ENCODE results near the gene STIM2.
"Not testable (repeated sequence)": the region's sequence is repeated elsewhere in the genome, so short reads cannot be mapped to it uniquely, and the experiment has no call there.

The STIM2 gene

GRCh38 chr4:26860157-26860921, at the start of gene STIM2:
TSS of gene STIM2 (plus strand) at chr4:26860841.
- Histone ChIP-seq H3K4me3 (ENCODE audit: low read depth, low read length) (peak within 1 kb of the TSS; percentile 80), H3K27me3 (replicated peaks) (no peaks in the 10 kb centered on the region), H3K27ac (peak within 1 kb of the TSS; percentile 60), H3K36me3 (replicated peaks) (no peaks in the 10 kb centered on the region)
- TF ChIP-seq CTCF (IDR thresholded peaks at IDR 0.05; ENCODE audit: low read depth, low read length, missing control alignments), result peak; percentile 56
- peak; percentile 94 for DNase-seq
- in situ Hi-C loops (cut with HindIII; ENCODE audit: low pct_ligation_motif_present, low sequenced_read_pairs), result no loop called here

GRCh38 chr4:26811571-26811970, 49.1 kb upstream of the STIM2 start:
- in situ Hi-C loops (cut with HindIII; ENCODE audit: low pct_ligation_motif_present, low sequenced_read_pairs); H3K27ac ChIP-seq; H3K4me3 ChIP-seq (ENCODE audit: low read depth, low read length); H3K27me3 ChIP-seq (replicated peaks); H3K36me3 ChIP-seq (replicated peaks); DNase-seq: not testable (repeated sequence)

GRCh38 chr4:26812049-26812714, 48.5 kb upstream of the STIM2 start:
- no peak for DNase-seq
- no peak overlapping the region for H3K27ac ChIP-seq
- no peak overlapping the region for H3K4me3 ChIP-seq (ENCODE audit: low read depth, low read length)
- in situ Hi-C loops (cut with HindIII; ENCODE audit: low pct_ligation_motif_present, low sequenced_read_pairs), result no loop called here
- no peaks in the 10 kb centered on the region for H3K27me3 ChIP-seq (replicated peaks)
- no peaks in the 10 kb centered on the region for H3K36me3 ChIP-seq (replicated peaks)
- TF ChIP-seq CTCF (IDR thresholded peaks at IDR 0.05; ENCODE audit: low read depth, low read length, missing control alignments), result no peak

- in situ Hi-C loops (cut with HindIII; ENCODE audit: low pct_ligation_motif_present, low sequenced_read_pairs), result no loop called here
These were observed 46.9 kb upstream of the STIM2 start for GRCh38 chr4:26813698-26814097.

GRCh38 chr4:26815199-26815598, 45.4 kb upstream of the STIM2 start:
- H3K36me3 ChIP-seq (replicated peaks), result no peaks in the 10 kb centered on the region
- TF ChIP-seq CTCF (IDR thresholded peaks at IDR 0.05; ENCODE audit: low read depth, low read length, missing control alignments), result no peak
- no peak overlapping the region for H3K4me3 ChIP-seq (ENCODE audit: low read depth, low read length)
- in situ Hi-C loops (cut with HindIII; ENCODE audit: low pct_ligation_motif_present, low sequenced_read_pairs), result no loop called here
- H3K27me3 ChIP-seq (replicated peaks), result no peaks in the 10 kb centered on the region
- no peak for DNase-seq
- no peak overlapping the region for H3K27ac ChIP-seq

More at GRCh38 chr4:26813698-26814097, 46.9 kb upstream of the STIM2 start:
- Histone ChIP-seq H3K4me3 (ENCODE audit: low read depth, low read length) (no peak overlapping the region), H3K36me3 (replicated peaks) (no peaks in the 10 kb centered on the region), H3K27ac (no peak overlapping the region), H3K27me3 (replicated peaks) (no peaks in the 10 kb centered on the region)
- no peak for DNase-seq
- no peak for TF ChIP-seq CTCF (IDR thresholded peaks at IDR 0.05; ENCODE audit: low read depth, low read length, missing control alignments)

- in situ Hi-C loops (cut with HindIII; ENCODE audit: low pct_ligation_motif_present, low sequenced_read_pairs), result no loop called here
- Histone ChIP-seq H3K27ac (no peak overlapping the region), H3K4me3 (ENCODE audit: low read depth, low read length) (no peak overlapping the region), H3K36me3 (replicated peaks) (no peaks in the 10 kb centered on the region), H3K27me3 (replicated peaks) (no peaks in the 10 kb centered on the region)
- TF ChIP-seq CTCF (IDR thresholded peaks at IDR 0.05; ENCODE audit: low read depth, low read length, missing control alignments), result no peak
- DNase-seq, result no peak
These were observed 44.9 kb upstream of the STIM2 start for GRCh38 chr4:26815706-26816105.
